GM18520 (cell line): ENCODE results near the gene MRPS34.
"Not testable (repeated sequence)": the region's sequence is repeated elsewhere in the genome, so short reads cannot be mapped to it uniquely, and the experiment has no call there.

Experiments used
- ATAC-seq: cut with Tn5 transposase; IDR thresholded peaks from one replicate; pipeline ENCODE4 v1.9.1; 2021; ENCODE audit not compliant: unreplicated experiment

Gene MRPS34

DNA sequence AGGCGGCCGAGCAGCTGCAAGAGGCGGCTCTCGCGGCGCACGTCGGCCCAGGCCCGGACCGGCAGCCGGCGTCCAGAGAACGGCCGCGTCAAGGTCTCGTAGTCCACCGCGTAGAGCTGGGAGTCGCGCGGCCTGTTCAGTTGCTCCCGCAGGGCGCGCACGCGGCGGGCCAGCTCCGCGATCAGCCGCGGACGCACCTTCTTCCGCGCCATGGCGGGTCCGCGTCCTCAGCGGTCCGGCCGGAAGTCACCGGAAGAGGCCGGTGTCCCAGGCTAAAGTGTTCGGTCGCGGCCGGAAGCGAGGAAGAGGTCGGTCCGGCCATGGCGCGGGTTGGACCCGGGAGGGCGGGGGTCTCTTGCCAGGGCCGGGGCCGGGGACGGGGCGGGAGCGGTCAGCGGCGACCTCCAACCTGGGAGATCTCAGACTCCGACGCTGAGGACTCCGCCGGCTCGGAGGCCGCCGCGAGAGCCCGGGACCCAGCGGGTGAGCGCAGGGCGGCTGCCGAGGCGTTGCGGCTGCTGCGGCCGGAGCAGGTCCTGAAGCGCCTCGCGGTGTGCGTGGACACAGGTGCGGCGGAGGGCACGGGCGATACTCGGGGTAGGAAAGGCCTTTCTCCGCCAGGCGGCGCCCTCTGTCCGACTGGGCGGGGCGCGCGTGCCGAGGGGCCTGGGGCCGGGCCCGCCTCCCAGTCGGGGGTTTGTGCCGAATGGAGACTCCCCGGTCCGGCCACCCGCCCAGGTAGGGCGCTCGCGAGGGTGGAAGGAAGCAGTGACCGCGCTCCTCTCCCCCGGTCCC lies at the start of gene MRPS34:
Gene MRPS34, minus strand, starts transcription at position 227 of the 795 bp plus-strand sequence. Its CDS starts 15 bp downstream, at position 212.
- peak; percentile 41 for ATAC-seq

DNA sequence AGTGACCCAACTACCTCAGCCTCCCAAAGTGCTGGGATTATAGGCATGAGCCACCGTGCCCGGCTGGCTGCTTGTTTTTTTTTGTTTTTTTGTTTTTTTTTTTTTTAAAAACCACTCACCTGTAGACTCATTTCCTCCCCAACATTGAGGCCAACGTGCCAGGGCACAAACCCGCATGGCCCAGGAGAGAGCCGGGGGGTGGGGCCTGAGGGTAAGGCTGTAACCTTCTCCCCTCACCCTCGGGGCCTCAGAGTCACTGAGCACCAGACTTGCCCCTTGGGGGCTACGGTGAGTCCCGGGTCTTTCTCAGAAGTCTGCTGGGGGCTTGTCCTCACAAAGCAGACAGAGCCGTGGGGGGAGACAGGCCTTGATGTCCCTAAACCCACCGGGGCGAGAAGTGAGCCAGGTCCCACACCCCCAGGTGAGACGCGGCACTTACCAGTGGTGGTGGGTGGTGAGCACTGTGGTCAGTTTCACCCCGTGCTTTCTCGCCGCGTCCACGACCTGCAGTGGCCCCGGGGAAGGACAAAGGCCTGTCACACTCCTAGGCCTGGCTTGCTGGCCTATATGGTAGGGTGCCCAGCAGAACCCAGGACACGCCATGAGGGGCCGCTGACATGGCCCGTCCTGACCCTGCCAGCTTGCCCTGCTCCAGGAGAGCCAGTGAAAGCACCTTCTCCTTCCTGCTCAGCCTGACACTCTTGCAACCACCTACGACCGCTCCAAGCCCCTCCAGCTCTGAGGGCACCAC lies 49.1 kb upstream of the MRPS34 start:
- no peak for ATAC-seq

DNA sequence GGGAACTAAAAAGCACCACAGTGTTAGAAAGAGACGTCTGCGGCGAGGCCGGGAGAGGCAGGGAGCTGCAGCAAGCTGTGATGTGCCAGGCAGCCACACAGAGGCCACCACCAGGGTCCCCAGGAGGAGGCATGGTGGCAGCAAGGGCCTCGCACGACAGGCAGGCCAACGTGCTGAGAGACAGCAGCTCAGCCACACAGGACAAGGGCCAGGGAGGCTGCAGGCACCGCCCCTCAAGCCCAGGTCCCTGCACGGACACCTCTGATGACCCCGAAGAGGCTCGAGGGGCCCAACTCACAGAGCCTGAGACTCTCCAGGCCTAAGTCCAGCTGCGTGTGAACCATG lies 48.0 kb upstream of the MRPS34 start:
- no peak for ATAC-seq

DNA sequence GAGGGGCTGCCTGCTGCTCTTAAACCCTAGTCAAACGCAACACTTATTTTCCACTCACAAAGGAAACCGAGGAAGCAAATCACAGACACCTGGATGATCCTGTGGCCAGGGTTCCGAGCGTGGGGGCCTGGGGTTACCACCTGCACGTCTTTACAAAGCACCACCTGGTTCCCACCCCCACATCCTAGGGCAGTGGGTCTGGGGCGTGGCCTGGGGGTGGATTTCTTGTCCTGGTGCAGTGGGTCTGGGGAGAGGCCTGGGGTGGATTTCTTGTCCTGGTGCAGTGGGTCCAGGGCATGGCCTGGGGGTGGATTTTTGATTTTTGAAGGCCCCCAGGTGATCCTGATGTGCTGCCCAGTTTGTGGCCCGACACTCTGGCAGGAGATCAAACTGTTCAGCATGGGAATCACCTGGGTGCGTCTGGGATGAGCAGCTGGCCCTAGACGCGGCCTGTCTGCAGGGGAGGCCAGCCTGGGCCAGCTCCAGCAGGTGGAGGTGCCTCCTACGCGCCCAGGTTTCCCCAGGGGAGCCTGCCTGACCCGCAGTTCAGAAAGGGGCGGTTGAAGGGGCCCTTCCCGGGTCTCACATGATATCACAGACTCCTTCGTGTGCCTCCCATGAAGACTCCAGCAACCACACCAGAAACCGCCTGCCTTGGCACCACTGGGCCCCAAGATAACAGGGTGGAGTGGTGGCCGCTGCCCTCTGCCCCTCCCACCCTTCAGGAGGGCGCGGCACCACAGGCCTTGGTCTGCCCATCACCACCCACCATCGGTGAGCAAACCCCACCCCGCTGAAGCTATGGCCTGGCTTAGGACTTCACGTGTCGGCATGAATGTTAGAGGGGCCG lies 47.4 kb upstream of the MRPS34 start:
- no peak for ATAC-seq

DNA sequence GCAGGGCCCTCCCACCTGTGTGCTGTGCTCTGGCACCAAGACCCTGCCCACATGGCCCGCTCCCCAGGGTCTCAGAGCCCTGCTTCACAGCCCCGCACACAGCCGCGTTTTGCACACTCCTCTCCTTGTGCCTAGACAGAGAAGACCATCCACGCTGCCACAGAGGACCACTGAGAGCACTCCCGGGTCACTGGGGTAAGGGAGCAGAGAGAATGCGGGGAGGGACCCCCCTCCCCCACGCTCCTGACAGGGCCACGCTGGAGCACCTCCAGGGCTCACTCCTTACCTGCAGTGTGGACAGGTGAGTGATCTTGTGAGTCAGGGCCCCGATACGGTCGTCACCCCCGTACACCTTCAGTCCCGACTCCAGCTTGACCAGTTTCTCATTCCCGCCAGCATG lies 46.7 kb upstream of the MRPS34 start:
- no peak for ATAC-seq

DNA sequence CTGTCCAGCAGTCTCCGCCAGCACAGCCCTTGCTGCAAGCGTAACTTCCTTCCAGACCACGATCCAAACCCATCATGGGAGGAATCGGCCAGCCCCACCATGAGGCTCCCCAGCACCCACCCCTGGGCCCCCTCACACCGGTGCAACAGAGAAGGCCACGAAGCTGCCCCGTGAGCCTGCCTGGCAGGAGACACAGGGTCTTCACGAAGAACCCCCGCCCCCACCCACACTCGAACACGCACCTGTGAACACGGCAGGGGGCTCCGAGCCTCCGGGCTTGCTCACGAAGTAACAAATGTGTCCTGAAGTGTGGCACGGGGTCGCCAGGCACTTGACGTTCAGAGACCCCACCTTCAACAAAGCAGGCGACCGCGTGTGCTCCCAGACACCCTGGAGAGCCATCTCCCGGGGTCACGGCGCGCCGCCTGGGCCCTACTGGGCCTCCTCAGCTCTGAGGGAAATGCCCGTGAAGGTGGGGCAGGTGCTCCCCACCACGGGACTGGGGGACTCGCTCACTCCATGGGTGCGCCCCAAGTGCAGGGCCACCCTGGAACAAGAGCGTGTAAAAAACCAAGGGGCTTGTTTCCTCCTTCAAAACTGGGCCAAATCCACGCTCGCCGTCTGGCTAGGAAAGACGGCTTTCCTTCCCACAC lies 46.1 kb upstream of the MRPS34 start:
- no peak for ATAC-seq

DNA sequence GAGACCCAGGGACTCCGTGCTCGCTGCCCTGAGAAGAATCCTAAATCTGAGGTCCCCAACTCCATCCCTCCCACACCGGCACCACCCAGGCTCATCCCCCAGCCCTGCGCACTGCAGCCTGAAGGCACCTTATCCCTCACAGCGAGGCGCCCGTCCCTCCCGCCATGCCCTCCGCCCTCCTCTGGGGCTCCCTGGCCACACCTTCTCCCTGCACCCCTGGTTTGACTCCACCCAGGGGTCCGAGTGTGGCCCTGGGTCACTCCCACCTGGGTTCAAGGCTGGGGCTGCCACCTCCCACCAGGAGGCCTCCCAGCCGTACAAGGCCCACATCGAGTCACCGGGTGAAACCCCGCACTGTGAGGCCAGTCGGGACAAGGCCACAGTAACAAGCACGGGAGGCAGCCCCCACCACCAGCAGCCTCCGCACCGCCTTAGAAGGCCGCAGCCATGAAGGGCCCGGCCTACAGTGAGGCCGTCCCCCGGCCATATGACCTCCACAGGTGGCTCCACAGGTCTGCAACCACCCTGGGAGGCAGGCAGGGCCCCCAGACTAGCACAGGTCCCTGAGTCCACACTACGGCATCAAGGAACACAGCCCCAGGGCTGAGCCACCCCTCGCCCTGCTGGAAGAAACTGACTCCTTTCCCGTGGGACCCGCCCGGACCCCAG lies 45.4 kb upstream of the MRPS34 start:
- no peak for ATAC-seq

DNA sequence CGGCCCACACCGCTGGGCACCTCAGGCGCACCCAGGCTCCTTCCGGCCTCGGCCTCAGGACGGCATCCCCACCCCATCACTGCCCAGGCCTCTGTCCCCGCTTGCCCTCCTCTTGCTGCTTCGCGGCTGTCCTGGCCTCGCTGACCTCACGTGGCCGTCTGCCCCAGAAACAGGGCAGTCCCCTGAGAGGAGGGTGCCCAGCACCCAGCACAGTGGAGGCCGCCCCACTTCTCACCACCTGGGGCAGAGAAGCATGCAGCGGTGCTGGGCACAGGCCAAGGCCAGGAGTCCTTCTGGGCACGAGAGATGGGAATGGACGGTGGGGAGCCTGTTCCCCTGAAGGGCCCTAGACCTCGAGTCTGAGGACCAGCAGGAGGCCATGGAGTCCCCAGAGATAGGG lies 44.8 kb upstream of the MRPS34 start:
- no peak for ATAC-seq

DNA sequence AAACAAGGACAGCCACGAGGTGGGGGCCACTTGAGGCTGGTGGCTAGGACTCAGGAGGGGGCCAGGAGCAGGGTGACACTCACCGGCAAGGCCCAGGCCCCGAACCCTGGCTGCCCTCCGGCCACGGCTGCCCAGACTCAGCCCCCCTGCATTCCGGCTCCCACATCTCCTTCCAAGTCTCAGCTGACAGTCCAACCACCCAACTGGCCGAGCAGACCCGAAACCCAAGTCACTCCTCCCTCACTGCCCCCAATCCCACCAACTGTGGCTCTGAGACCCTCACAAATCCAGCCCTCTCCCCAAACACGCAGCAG lies 44.3 kb upstream of the MRPS34 start:
- no peak for ATAC-seq

DNA sequence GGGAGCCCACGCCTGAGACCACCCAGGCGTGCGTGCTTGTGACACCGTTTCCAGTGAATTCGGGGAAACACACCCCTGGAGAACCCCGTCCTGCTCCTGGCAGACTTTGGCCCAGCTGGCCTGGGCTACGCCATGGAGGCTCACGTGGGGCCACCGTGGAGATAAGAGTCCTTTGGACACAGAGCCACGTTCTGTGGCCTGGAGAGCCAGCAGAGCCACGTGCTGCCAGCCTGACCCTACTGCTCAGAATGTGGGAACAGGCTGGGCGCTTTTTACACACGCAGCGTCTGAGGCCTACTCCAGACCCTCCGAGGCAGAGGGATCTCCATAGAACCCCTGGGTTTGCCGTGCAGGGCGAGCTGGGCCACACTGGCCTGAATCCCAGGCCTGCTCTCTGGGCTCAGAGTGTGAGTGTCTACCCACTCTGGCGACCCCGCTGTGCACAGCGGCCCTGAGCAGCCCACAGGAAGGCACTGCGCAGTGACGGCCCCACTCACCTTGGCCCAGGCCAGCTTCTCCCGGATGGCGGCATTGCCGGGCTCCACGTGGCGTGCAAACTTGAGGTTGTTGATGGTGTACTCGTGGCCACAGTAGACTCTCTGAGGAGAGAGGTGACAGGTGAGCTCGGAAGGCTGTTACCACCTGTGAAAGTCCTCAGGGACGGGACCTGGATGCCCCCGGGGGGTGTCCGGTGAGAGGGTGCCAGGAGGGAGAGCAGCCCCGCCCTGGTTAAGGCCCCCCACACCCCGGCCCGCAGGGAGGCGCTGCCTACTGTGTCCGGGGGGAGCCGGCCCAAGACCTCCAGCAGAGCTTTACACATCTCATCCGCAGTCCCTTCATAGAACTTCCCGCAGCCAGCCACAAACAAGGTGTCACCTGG lies 43.7 kb upstream of the MRPS34 start:
- no peak for ATAC-seq

DNA sequence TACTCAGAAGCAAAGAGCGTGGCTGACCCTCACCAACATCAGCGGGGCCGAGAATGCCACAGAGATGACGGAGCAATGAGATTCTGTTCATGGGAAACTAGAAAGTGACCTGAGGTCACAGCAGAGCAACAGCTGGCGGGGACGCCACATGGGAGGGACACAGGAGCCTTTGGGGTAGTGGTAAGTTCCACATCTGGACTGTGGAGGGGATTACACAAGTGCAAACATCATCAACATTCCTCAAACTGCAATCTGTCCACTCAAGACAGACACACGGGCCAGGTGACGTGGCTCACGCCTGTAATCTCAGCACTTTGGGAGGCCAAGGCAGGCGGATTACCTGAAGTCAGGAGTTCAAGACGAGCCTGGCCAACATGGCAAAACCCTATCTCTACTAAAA lies 42.5 kb upstream of the MRPS34 start:
- ATAC-seq = no peak

DNA sequence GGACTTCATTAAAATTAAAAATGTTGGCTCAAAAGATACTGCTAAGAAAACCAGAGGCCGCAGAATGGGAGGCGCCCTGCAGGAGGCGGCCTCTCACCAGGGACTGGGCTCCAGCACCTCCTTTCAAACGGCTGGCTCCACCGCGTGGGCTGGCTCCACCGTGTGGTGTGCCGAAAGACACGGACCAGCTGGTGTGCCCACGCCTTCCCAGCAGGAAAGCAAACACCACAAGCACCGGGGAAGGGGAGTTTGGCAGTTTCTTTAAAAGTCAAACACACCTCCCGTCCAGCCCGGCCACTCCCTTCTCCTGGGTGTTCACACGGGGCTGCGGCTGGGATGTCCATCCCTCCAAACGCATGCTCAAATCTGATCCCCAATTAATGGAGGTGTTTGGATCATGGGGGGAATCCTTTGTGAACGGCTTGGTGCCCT lies 39.8 kb upstream of the MRPS34 start:
- no peak for ATAC-seq

DNA sequence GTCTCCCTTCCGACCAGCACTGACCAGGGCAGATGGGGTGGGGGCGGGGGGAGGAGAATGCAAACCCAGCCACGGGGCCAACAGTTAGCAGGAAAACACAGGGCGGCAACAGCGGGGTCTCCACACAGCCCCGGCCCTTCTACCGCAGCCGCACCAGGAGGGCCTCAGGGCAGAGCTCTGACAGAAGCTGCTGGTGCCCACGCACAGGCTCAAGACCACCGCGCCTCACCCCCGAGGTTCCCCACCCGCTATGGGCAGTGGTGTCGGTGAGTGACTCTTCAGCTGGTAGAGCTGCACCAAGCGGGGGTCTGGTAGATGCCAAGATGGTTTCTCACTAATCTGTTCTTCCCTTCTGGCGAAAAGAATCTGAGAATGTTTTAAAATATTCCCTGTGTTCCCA lies 37.6 kb upstream of the MRPS34 start:
- no peak for ATAC-seq

DNA sequence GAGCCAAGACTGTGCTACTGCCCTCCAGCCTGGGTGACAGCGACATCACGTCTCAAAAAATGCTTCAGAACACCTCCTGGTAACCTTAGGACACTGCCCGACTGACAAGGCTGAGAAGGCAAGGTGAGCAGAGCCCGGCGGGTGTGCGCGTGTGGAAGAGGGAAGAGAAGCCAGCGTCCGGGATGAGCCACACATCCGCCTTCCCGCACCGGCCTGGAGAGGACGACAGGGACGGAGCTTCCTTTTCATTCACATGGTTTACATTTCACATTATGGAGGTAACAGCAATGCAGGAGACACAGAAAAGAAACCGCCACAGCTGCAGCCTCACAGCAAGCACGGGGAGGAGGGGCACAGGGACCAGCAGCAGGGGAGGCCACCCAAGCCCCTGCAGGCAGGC lies 37.2 kb upstream of the MRPS34 start:
- no peak for ATAC-seq

DNA sequence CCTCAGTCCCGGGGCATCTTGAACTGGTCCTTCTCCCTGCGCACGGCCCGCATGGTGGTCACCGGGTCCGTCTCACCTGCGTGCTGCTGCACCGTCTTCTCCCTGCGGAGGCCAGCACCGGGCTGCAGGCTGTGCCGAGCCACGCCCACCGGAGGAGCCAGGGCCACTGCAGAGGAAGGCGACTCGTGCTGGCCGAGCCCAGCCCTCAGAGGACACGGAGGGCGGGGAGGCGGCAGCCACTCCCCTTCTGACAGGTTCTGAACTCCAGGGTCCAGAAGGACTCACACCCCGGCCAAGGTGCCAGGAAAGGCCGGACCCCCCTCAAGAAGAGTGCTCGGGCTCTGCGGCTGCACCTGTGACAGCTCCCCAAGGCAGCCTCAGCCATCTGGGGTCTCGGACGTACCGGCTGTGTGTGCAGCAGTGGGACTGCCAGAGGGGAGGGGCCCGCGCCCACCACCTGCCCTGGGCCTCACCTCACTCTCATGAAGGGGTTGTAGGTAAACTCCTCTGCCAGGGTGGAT lies 36.4 kb upstream of the MRPS34 start:
- no peak for ATAC-seq

DNA sequence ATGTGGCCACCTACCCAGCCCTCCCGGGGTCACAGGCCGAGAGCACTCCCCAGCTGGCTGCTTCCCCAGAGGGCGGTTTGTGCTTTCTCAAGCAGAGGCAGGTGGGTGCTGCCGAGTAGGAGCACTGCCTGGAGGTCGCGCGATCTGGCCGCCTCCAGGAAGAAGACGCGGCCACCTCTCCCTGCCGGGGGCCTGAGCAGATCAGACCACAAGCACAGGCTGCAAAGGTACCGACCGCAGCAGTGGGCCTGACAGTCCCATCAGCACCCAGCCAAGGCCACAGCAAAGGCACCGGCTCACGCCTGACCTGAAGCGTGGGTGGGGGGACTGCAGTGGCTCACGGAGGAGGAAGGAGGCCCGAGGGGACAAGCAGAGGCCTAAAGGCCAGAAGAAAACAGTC lies 35.8 kb upstream of the MRPS34 start:
- no peak for ATAC-seq

DNA sequence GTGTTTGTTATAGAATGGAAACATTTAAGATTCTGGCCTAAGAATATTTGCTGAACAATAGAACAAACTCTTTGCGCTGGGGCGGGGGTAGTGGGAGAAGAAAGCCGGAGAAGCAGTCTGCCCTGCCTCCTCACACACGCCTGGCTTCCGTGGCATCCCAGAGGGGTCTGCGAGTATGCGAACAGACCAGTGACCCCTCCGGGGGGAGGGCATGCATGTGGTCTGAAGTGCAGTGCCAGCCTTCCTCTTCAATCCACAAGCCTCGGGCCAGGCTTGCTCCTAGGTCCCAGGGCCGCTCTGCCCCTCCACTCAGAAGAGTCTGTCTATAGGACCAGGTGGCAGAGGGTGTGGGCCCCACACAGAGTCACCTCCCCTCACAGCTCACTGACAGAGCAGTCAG lies 34.7 kb upstream of the MRPS34 start:
- ATAC-seq = no peak

DNA sequence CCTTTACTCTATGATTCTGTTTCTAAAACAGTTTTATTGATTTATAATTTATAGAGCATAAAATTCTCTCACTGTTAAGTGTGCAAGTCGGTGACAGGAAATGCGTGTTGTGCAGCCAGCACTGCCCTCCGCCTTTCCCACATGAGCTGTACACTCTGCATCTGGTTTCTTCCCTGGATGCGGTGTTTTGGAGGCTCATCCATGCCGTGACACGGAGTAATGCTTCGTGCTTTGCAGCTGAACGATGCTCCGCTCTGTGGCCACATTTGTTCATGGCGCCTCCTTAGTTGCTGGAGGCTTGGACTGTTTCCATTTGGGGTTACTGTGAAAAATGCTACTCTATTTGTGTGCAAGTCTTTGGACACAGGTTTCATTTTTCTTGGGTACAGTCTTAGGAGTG lies 27.8 kb upstream of the MRPS34 start:
- ATAC-seq = no peak

DNA sequence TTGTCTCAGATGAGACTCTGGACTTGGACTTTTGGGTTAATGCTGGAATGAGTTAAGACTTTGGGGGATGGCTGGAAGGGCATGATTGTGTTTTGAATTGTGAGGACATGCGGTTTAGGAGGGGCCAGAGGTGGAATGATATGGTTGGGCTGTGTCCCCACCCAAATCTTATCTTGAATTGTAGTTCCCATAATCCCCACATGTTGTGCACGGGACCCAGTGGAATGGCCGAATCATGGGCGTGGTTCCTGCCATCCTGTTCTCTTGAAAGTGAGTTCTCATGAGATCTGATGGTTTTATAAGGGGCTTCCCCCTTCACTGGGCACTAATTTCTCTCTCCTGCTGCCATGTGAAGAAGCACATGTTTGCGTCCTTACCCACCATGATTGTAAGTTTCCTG lies 26.3 kb upstream of the MRPS34 start:
- ATAC-seq = not testable (repeated sequence)
